Endothelial cell of umbilical vein (primary cell): Measurements from ENCODE around the gene PDE11A. TPM values are rescaled to one million over a fixed set of nuclear protein-coding genes. Genes with fewer than 3 reads are reported as not detected.

Experiments
- BruUV-seq: library from RNA; stranded (reverse); fragments of 400-500 nt; replicated peaks from 2 replicates; lab custom pipeline; 2021; lab: Mats Ljungman, UMichigan
- CTCF ChIA-PET: fragments of 300-600, 350-600 bp; sonication (Branson Sonifier 250); formaldehyde crosslinking; loops from one replicate; lab custom pipeline; 2021; ENCODE audit warnings: antibody characterized with exemption, inconsistent platforms; lab: Charles Lee
- POLR2A ChIA-PET: fragments of 300-600, 350-600 bp; sonication (Branson Sonifier 250); formaldehyde crosslinking; loops from one replicate; lab custom pipeline; 2021; ENCODE audit warnings: antibody characterized with exemption, inconsistent platforms; lab: Charles Lee
- DNase-seq: peaks from one replicate; pipeline ENCODE4 v3.0.0-alpha.2; 2011; ENCODE audit warnings: low read depth, low spot score
- FAIRE-seq: peaks from 2 replicates; lab custom pipeline; 2011; peaks lifted over from hg19 to GRCh38; lab: Jason Lieb, UNC
- H2AFZ ChIP-seq: 2 replicates; pipeline ENCODE4 v1.6.0; 2012; ENCODE audit warnings: low read depth, low read length, control low read depth, inconsistent platforms
- H3K27ac ChIP-seq: 2 replicates; pipeline ENCODE4 v1.5.1; 2011; ENCODE audit warnings: low read depth, mild to moderate bottlenecking, control low read depth, low read length, moderate library complexity; ENCODE audit not compliant: insufficient read depth
- H3K27me3 ChIP-seq, 2 experiments: 2 replicates each; pipeline versions ENCODE4 v1.6.0 to v1.6.1; 2011; ENCODE audit warnings: low read length in 2 of 2, mixed read lengths in 1 of 2; ENCODE audit not compliant: control insufficient read depth in 2 of 2, insufficient read depth in 2 of 2
- H3K36me3 ChIP-seq, 2 experiments: 2 replicates in 1 of 2; 3 replicates in 1 of 2; pipeline ENCODE4 v1.5.1; 2011; ENCODE audit warnings: low read length in 2 of 2, mild to moderate bottlenecking in 1 of 2, moderate library complexity in 1 of 2; ENCODE audit not compliant: control insufficient read depth in 2 of 2, insufficient read depth in 2 of 2; ENCODE audit errors: extremely low read depth in 1 of 2
- H3K4me1 ChIP-seq: 3 replicates; pipeline ENCODE4 v1.5.1; 2011; ENCODE audit warnings: mild to moderate bottlenecking, low read length; ENCODE audit not compliant: control insufficient read depth, insufficient read depth; ENCODE audit errors: extremely low read depth
- H3K4me2 ChIP-seq: 2 replicates; pipeline ENCODE4 v1.6.1; 2011; ENCODE audit warnings: low read length, control low read depth, mixed read lengths; ENCODE audit not compliant: insufficient read depth
- H3K4me3 ChIP-seq, 3 experiments: fragments of 200-600 bp in 1 of 3; sonication (generic), shearing (Covaris generic) in 1 of 3; replicated peaks in 1 of 3; 2 replicates each; pipeline ENCODE4 v1.5.1; 2011 to 2016; ENCODE audit warnings: control low read depth in 3 of 3, low read length in 3 of 3, mild to moderate bottlenecking in 2 of 3, inconsistent platforms in 1 of 3, low read depth in 1 of 3, moderate library complexity in 1 of 3; ENCODE audit not compliant: insufficient read depth in 1 of 3
- H3K79me2 ChIP-seq: 2 replicates; pipeline ENCODE4 v1.6.0; 2012; ENCODE audit warnings: low read length, inconsistent platforms; ENCODE audit not compliant: control insufficient read depth, insufficient read depth
- H3K9ac ChIP-seq: replicated peaks from 2 replicates; pipeline ENCODE3; 2011; ENCODE audit warnings: low read length, control low read depth; ENCODE audit not compliant: insufficient read depth; ENCODE audit errors: extremely low read depth
- H3K9me1 ChIP-seq: replicated peaks from 3 replicates; pipeline ENCODE4 v1.6.0; 2011; ENCODE audit warnings: mild to moderate bottlenecking, low read length; ENCODE audit not compliant: control insufficient read depth, insufficient read depth; ENCODE audit errors: extremely low read depth
- H3K9me3 ChIP-seq: replicated peaks from 2 replicates; pipeline ENCODE4 v1.5.1; 2012; ENCODE audit warnings: low read length, inconsistent platforms; ENCODE audit not compliant: control insufficient read depth, insufficient read depth
- H4K20me1 ChIP-seq: replicated peaks from 2 replicates; pipeline ENCODE3; 2011; ENCODE audit warnings: mild to moderate bottlenecking, low read length; ENCODE audit not compliant: control insufficient read depth, insufficient read depth; ENCODE audit errors: extremely low read depth
- EZH2 ChIP-seq: IDR thresholded peaks from 2 replicates; pipeline ENCODE4 v1.6.1; 2012; ENCODE audit warnings: borderline replicate concordance, low read depth, mild to moderate bottlenecking, moderate library complexity, low read length, inconsistent platforms; ENCODE audit not compliant: severe bottlenecking
- FOS ChIP-seq: IDR thresholded peaks from 2 replicates; pipeline ENCODE4 v1.6.1; 2011; ENCODE audit warnings: mild to moderate bottlenecking, low read length, moderate library complexity, borderline replicate concordance; ENCODE audit not compliant: insufficient read depth
- GATA2 ChIP-seq: IDR thresholded peaks from 2 replicates; pipeline ENCODE4 v1.7.0; 2011; ENCODE audit warnings: low read depth, mild to moderate bottlenecking, moderate library complexity, mixed read lengths, low read length; ENCODE audit not compliant: insufficient read length, insufficient read depth
- JUN ChIP-seq: IDR thresholded peaks from 2 replicates; pipeline ENCODE4 v1.6.1; 2011; ENCODE audit warnings: borderline replicate concordance, low read depth; ENCODE audit not compliant: insufficient read length, insufficient read depth
- MYC ChIP-seq: IDR thresholded peaks from one replicate; pipeline ENCODE4 v1.6.1; 2011; ENCODE audit warnings: mild to moderate bottlenecking, low read depth, low read length
- POLR2A ChIP-seq: IDR thresholded peaks from 2 replicates; pipeline ENCODE4 v1.6.1; 2012; ENCODE audit warnings: low read depth, mild to moderate bottlenecking, control low read depth, low read length
- POLR2AphosphoS5 ChIP-seq: IDR thresholded peaks from 2 replicates; pipeline ENCODE4 v1.6.1; 2012; ENCODE audit warnings: low read depth, mild to moderate bottlenecking, control low read depth, low read length, moderate library complexity; ENCODE audit not compliant: insufficient read depth
- dilution Hi-C: fragments of 300-500 bp; cut with MboI; formaldehyde crosslinking; loops from one replicate; pipeline ENCODE4 v1.15.0; 2019; ENCODE audit warnings: low sequenced_read_pairs; ENCODE audit not compliant: extremely low pct_ligation_motif_present
- intact Hi-C: fragments of 100-400 bp; cut with micrococcal nuclease; formaldehyde crosslinking; loops from one replicate; pipeline ENCODE4 v1.10.0; 2022
- polyA plus RNA-seq, 4 experiments: library from polyadenylated mRNA; depleted of rRNA in 3 of 4; stranded (reverse) in 3 of 4; unstranded in 1 of 4; fragments of >200 nt; gene quantifications; 2 replicates each; pipeline versions ENCODE4 v1.2.1 to v1.2.3, GENCODE V29; 2011 to 2012; ENCODE audit warnings: missing spikeins in 1 of 4
- total RNA-seq: library from RNA; stranded (reverse); gene quantifications from 2 replicates; pipeline ENCODE4 v1.2.3, GENCODE V29; 2021
- TF ChIP-seq, protein P1 (sequence below): IDR thresholded peaks from 2 replicates; pipeline ENCODE4 v1.6.1; 2011; ENCODE audit not compliant: insufficient read depth, insufficient read length
- TF ChIP-seq, protein P2 (sequence below), 2 donors: IDR thresholded peaks; 1 replicate in 1 of 2; 2 replicates in 1 of 2; pipeline ENCODE4 v1.5.1; 2011; ENCODE audit warnings: low read length in 2 of 2, mild to moderate bottlenecking in 2 of 2, moderate library complexity in 2 of 2, control low read depth in 1 of 2, inconsistent platforms in 1 of 2, low read depth in 1 of 2; ENCODE audit not compliant: insufficient read depth in 1 of 2; ENCODE audit errors: extremely low read depth in 1 of 2

PDE11A gene
- total and polyA plus RNA-seq, 2 donors (not counting 3 experiments of a cell fraction or from before 2014, with no cell fraction given), result 0.07 to 0.51 TPM

DNA sequence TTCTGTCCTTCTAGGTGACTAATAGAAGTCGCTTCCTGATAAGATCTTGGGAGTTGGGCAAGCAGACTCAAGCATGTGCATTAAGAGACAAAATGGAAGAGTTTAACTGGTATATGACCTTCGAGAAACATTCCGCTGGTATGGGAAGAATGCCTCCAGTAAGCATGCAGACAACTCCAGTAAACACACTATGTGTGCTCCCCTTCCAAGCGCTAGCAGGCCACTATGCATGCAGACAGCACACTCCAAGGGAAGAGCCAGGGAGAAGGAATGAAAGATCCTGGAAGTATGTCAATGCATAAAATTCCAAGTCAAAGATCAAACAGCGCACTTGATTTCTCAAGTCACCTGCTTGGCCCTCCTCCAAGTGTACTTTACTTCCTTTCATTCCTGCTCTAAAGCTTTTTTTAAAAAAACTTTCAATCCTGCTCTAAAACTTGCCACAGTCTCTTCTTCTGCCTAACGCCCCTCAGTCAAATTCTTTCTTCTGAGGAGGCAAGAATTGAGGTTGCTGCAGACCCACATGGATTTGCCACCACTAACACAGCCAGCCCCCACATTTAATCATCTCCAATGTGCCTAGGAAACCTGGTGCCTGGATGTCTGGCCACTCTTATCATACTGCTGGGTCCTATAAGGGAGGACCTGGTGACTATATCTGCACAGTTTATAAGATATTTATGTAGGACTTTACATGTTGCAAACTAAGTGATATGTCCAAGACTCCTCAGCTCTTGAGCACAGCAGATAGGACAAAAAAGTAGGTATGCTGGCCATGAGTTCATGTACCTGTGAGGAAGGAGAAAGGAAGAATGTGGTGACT, 239.8 kb downstream of the PDE11A start:
- Histone ChIP-seq H3K79me2 (no peaks in the 10 kb centered on the region), H3K9ac (no peak overlapping the region), H3K4me3 (no peak overlapping the region), H2AFZ (no peak overlapping the region), H4K20me1 (no peaks in the 10 kb centered on the region), H3K9me1 (no peaks in the 10 kb centered on the region), H3K9me3 (no peaks in the 10 kb centered on the region), H3K4me2 (no peak overlapping the region), H3K36me3 (no peaks in the 10 kb centered on the region), H3K27me3 (no peaks in the 10 kb centered on the region), H3K4me1 (no peaks in the 10 kb centered on the region), H3K27ac (no peak overlapping the region)
- TF ChIP-seq EZH2 (no peak), MYC (no peak), GATA2 (no peak), FOS (no peak)
- TF ChIP-seq, protein P1, sequence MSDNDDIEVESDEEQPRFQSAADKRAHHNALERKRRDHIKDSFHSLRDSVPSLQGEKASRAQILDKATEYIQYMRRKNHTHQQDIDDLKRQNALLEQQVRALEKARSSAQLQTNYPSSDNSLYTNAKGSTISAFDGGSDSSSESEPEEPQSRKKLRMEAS, result no peak
- intact Hi-C loops (no loop called here), dilution Hi-C loops (no loop called here)
- DNase-seq, result no peak
- FAIRE-seq, result no peak
- ChIA-PET POLR2A (no interaction called here), CTCF (no interaction called here)
- no TSS peak for BruUV-seq

DNA sequence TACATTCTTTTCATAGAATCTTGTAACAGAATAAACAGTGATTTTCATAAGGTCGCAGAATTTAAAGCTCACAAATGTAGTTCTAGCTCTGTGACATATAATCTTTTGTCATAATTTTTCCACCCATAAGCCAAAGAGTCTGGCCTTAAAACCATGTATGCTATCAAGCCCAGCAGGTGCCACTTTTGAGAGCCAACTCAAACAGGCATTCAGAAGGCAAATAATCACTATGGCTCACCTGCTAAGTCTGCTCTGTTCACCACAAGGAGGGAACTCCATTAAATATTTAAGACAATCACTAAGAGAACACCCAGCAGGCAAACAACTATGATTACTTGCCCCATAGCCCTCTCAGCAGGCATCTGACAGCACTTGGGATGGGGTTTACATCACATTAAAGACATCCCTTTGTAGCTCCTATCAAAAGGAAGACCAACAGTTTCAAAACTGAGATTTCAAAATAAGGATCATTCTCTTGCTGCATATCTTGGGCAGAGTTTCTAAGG, 241.6 kb downstream of the PDE11A start:
- no peak overlapping the region for H3K27ac ChIP-seq
- intact Hi-C loops (no loop called here), dilution Hi-C loops (no loop called here)
- H3K4me3 ChIP-seq, result no peak overlapping the region
- H3K9ac ChIP-seq, result no peak overlapping the region
- TF ChIP-seq, protein P1, result no peak
- TF ChIP-seq POLR2A (no peak), JUN (no peak), POLR2AphosphoS5 (no peak), FOS (no peak), GATA2 (no peak), MYC (no peak), EZH2 (no peak)
- TF ChIP-seq, protein P2, sequence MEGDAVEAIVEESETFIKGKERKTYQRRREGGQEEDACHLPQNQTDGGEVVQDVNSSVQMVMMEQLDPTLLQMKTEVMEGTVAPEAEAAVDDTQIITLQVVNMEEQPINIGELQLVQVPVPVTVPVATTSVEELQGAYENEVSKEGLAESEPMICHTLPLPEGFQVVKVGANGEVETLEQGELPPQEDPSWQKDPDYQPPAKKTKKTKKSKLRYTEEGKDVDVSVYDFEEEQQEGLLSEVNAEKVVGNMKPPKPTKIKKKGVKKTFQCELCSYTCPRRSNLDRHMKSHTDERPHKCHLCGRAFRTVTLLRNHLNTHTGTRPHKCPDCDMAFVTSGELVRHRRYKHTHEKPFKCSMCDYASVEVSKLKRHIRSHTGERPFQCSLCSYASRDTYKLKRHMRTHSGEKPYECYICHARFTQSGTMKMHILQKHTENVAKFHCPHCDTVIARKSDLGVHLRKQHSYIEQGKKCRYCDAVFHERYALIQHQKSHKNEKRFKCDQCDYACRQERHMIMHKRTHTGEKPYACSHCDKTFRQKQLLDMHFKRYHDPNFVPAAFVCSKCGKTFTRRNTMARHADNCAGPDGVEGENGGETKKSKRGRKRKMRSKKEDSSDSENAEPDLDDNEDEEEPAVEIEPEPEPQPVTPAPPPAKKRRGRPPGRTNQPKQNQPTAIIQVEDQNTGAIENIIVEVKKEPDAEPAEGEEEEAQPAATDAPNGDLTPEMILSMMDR (IDR thresholded peaks at IDR 0.05; ENCODE audit: extremely low read depth in 1 of 2, insufficient read depth in 1 of 2, low read depth in 1 of 2, low read length in 2 of 2), result no peak
- no peaks in the 10 kb centered on the region for H3K4me1 ChIP-seq
- H4K20me1 ChIP-seq, result no peaks in the 10 kb centered on the region
- H3K9me1 ChIP-seq, result no peaks in the 10 kb centered on the region
- no peaks in the 10 kb centered on the region for H3K27me3 ChIP-seq
- CTCF ChIA-PET, result interaction anchor here (1.0 kb wide), 1 partner anchor 16 kb away, joined by 3 read pairs; no protein-coding TSS in a partner anchor
- no peaks in the 10 kb centered on the region for H3K36me3 ChIP-seq
- no peak overlapping the region for H3K4me2 ChIP-seq
- FAIRE-seq (no peak), DNase-seq (no peak)
- H3K79me2 ChIP-seq, result no peaks in the 10 kb centered on the region
- H2AFZ ChIP-seq, result no peak overlapping the region
- H3K9me3 ChIP-seq, result no peaks in the 10 kb centered on the region
- POLR2A ChIA-PET, result no interaction called here
- no TSS peak for BruUV-seq
